NCI-H2029 (cell line): ENCODE measurements around the gene MARK3.
A peak's percentile ranks its signal among the peaks of the same experiment; 100 is the strongest.
"Not testable (repeated sequence)": the region's sequence is repeated elsewhere in the genome, so short reads cannot be mapped to it uniquely, and the experiment has no call there.

Source experiments
- DNase-seq: peaks from one replicate; lab custom pipeline; 2025; lab: John Stamatoyannopoulos, UW

Gene MARK3

DNA sequence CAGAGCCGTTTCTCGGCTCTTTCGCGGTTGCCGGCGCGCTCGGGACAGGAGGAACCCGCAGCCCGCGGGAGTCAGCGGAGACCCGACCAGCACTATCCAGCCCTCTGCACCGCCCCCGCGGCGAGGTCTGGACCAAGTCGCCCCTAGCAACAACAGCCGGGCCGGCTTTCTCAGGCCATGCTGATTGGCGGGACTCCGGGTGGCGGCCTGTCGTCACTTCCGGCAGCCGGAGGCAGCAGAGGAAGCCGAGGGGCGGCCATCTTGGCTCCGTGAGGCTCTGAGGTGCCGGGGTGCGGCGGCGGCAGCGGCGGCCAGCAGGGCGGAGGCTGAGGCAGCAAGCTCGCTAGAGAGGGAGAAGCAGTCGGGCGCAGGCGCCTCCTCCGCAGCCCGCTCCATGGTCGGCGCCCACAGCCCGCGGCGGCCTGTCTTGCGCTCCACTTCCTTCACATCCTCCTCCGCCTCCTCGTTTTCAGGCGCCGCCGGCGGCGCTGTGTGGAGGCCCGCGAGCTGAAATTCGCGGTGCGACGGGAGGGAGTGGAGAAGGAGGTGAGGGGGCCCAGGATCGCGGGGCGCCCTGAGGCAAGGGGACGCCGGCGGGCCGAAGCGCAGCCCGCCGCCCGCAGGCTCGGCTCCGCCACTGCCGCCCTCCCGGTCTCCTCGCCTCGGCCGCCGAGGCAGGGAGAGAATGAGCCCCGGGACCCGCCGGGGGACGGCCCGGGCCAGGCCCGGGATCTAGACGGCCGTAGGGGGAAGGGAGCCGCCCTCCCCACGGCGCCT lies at the start of gene MARK3:
TSS of gene MARK3 (plus strand) at position 264 of the 777 bp plus-strand sequence. CDS start 615 bp downstream, outside the sequence.
- peak; percentile 80 for DNase-seq

DNA sequence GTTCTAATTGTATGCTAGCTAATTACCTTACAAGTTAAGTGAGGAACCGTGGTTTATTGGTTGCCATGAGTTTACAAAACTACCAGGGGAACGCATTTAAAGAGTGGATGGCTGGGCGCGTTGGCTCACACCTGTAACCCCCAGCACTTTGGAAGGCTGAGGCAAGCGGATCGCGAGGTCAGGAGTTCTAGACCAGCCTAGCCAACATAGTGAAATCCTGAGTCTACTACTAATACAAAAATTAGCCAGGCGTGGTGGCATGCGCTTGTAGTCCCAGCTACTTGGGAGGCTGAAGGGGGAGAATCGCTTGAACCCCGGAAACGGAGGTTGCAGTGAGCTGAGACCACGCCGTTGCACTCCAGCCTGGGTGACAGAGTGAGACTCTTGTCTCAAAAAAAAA lies 49.0 kb upstream of the MARK3 start:
- DNase-seq = no peak

DNA sequence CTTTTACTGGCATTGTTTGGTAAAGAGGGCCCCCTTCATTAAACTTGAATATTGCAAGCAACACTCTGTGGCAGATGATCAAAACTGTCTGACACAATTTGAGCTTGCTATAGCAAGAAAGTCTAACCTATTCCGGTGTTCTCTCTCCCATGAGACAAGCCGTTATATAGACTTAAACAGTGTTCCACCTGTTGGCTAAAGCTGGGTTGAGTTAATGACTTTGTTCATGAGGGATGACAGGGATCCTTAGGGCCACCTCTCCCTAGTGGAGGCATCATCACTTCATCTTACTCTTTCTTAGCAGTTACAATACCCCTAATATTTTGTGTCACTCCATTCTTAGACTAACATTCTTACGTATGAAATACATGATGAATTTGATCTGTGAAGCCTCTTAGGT lies 47.4 kb upstream of the MARK3 start:
- no peak for DNase-seq

DNA sequence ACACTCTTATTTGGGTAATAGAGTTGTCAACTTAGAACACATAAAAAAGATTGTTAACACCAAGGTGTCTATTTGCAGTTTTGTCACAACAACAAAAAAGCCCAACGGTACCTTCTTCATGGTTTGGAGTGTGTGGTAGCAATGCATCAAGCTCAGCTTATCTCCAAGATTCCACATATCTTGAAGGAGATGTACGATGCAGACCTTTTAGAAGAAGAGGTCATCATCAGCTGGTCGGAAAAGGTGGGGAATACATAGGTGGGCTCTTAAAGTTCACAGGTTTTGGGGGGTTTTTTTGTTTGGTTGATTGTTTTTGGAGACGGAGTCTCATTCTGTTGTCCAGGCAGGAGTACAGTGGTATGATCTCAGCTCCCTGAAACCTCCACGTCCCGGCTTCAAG lies 45.7 kb upstream of the MARK3 start:
- DNase-seq = no peak

DNA sequence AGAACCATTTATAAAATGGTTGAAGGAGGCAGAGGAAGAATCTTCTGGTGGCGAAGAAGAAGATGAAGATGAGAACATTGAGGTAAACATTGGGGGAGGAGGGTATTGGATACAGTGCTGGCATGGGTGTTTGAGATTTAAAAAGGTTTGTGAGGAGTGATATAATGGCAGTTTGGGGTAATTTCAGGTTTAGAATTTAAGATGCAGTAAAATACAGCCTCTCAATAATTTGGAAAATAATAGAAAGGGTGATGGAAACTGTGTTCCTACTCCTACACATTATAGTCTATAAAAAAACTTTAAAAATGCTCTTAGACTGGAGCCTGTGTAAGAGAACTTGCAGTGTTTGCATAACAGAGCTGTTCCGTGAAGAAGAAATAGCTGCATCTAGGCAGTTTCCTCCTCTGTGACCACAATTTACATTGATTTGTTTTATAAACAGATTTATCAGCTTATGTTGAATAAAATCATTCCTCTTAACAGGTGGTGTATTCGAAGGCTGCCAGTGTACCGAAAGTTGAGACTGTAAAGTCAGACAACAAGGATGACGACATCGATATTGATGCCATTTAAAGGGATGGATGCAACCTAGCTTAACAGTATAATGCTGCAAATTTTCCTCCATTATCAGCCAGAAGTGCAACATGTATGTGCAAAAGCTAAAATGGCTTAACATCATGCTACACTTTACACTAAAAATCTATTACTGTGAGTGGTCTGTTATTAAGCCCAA lies 44.6 kb upstream of the MARK3 start:
- no peak for DNase-seq

DNA sequence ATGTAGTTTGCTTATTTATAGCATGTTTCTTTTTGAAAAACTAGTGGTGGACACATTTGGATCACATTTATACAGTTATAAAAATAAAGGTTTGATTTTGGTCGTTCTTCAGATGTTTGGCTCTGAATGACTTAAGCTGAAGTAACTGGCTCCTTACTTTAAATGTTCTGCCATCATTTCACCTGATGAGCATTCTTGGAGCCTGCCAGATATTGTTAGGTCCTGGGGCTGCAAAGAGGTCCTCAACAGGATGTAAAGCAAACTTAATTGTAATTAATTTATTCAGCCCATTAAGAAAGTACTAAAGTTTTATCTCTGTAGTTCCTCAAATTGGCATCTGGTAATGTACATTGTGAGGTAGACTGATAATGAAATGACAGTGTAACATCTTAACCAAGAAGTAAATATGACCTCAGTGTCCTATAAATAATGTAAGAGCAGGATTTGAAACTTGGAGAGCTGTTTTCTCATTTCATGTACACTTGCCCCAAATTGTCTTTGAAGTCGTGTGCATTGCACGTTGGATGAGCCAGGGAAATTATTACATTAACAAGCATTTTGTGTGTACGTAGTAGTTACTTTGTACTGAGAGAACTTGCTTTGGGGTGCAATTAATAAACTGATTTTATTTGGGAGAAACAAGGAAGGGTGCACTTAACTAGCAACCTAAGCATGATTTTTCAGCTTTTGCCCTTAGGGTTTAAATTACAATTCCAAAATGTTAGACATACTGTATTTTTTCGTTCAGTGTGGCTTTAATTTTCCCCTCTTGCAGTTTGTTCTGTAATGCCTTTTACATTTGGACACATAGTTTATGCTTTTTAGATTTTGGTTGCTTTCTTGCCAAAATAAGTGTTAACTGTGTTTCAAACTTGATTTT lies 43.7 kb upstream of the MARK3 start:
- DNase-seq = no peak

DNA sequence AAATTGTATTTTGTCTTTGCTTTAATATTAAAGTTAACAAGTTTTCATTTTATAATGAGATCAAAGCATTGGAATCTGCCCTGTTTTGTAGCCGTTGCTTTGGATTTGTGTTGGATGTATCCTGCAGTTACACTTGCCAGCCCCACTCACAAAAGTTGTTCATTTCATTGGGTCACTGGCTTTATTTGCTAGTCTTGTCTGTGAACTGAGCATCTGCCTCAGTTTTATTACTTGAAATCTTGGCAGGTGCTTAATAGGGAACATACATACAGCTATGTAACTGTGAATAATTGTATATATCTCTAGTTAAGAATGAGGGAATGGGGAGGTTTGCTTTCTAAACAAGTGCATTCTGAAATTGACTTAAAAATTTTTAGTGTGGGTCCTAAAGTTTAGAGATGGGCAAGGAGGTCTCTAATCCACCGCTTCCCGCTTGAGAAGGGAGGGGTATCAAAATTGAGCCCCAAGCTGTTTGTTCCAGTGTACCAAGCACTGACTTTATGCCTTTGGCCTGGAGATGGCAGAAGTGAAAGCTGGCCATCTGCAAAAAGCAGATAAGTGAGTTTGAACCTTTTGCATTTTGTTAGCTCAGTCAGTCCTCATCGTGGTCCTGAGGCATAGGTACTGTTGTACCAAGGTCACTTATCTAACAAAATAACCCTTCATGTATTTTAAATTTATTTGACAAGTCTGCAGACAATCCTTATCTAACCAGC lies 41.9 kb upstream of the MARK3 start:
- no peak for DNase-seq

DNA sequence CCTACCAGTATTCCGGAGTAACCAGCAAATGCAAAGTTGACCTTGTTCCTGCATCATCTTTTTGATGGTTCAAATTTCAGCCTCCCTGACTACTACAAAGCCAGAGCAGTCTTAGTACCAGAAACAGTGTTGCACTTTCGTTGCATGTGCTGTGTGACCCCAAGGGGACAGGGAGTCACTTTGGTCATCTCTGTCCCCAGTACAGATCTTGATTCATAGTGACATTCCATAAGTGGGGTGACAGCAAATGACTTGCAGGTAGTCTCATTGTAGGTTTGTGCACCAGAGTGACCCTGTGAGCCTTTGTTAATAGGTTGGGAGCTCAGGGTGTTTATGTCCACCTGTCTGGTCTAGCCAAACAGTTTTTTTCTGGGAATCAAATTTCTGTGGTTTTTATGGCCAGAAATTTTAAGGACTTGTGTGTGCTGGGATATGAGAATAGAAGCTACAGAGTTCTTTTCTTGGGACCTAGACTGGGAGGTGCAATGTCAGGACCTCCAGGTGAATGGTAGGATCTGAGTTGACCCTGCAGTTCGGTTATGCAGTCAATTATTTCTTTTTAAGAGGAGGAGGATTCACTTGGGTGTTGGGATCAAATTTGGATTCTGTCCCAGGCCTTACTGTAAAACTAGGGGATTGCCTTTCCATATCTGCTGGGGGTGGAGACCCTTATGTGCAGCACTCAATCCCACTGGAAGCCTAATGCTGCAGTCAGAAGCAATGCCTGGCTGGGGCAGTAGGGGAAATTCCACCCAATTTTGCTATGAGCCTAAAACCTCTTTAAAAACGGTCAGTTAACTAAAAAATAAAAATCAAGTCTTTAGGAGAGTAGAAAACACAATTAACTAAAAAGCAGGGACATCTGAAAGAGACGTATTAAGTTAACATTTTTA lies 41.1 kb upstream of the MARK3 start:
- DNase-seq = no peak

DNA sequence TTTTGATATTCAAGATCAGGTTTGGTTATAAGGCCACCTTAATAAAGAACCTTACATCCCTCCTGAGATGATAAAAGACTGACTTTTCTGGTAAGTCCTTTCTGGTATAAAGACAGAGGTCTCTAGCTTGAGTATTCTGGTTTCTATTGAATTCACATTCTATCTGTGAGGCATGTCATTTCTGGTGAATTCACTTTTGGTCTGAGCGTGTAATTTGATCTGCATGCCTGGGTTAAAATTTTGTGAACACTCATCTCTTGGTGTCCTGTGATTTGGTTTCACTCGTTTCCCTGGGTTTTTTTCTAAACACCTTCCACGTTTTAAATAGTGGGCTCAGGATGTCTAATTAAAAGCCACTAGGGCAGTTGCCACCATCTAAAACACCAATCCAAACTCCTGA lies 38.9 kb upstream of the MARK3 start:
- DNase-seq = no peak

DNA sequence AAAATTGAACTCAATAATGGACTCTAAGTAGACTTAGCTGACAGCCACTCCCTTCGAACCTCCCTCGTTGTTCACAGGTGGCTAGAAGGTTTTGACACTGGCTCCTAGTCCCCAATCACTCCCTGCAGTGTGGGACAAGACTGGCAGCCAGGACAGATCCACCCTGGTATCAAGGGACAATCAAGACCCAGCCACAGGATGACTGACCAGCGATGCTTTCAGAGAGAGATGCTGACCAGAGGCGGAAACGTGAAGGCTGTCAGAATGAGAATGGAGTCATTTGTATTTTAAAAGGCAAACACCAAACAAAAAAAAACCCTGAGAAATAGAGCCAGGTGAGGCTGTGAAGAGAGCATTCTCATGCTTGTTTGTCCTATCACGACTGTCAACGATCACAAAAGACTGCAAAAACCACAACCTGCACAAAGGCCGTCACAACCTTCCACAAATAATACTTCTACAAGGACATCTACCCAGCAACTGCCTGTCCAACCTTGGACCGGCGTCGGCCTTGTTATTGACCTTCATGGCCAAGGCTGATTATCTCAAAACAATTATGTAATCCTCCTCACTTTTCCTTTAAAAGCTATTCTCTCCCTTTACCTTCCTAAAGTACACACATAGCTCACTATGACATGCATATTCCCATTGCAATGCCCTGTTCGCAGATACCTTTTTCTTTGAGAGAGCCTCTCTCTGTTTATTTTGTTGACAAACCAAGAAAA lies 38.0 kb upstream of the MARK3 start:
- no peak for DNase-seq

DNA sequence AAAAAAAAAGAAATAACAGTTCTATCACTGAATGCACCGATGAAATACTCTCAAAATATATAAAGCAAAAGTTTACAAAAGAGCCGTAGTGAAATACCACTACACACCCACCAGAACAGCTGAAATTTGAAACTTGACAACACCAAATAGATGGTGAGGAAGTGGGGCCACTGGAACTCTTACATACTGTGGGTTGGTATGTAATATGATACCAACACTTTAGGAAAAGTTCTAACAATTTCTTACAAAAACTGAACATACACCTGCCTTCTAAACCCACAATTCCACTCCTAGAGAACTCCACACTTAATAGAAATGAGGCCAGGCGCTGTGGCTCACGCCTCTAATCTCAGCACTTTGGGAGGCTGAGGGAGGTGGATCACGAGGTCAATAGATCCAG lies 37.1 kb upstream of the MARK3 start:
- DNase-seq = no peak

DNA sequence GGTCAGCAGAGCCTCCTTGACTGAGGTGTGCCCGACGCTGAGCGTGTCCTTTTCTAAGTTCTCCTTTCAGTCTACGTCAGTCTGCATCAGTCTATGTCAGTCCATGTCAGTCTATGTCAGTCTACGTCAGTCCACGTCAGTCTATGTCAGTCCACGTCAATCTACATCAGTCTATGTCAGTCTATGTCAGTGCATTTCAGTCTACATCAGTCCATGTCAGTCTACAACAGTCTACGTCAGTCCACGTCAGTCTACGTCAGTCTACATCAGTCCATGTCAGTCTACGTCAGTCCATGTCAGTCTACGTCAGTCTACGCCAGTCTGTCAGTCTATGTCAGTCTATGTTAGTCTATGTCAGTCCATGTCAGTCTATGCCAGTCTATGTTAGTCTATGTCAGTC lies 35.2 kb upstream of the MARK3 start:
- no peak for DNase-seq

DNA sequence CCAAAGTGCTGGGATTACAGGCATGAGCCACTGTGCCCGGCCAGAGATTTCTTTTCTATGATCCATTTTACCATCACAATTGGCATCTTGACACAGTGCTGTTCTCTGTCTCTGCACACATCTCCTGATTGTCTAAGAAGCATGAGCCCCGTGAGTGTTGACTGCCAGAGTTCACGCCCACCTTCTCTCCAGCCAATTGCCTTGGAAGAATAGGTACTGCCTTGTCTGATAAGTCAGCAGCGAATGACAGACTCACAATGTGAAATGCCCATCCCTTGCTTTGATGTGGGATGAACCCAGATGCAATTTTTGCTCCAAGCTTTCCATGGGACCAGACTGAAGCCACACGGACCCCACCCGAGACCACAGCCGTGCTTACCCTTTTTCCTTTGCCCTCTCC lies 31.9 kb upstream of the MARK3 start:
- DNase-seq = no peak

DNA sequence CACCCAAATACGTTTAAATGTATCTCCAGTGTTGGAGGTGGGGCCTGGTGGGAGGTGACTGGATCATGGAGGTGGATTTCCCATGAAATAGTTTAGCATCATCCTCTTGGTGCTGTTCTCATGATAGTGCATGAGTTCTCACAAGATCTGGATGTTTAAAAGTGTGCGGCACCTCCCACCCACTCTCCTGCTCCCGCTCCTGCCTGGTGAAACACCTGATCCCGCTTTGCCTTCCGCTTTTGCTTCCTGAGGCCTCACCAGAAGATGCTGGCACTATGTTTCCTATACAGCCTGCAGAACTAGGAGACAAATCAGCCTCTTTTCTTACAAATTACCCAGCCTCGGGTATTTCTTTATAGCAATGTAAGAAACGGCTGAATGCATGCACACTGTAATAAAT lies 31.1 kb upstream of the MARK3 start:
- no peak for DNase-seq

DNA sequence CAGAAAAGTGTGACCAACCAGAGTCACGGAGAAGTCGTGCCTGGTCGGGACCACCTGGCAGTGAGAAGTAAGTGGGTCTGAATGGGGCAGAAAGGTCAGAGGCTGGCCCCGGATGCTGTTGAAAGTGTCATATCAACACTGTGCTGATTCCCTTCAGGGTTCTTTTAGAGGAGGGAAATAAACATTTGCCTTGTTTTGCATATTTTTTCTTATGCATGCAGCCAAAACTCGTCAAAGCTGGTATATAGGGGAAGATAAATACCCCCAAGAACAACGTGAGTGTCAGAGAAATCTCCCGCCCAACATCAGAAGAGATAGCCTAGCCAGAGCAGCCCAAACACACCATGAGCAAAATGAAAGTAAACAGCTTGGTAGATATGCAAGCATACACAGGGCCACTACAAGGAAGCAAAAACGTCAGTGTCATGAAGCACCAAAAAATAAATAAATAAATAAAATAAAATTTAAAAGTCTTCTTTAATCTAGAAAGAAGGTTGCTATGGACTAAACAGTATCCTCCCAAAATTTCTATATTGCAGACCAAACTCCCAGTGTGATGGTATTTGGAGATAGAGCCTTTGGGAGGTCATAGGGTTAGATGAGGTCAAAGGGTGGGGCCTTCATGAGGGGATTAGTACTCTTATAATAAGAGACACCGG lies 29.1 kb upstream of the MARK3 start:
- no peak for DNase-seq

DNA sequence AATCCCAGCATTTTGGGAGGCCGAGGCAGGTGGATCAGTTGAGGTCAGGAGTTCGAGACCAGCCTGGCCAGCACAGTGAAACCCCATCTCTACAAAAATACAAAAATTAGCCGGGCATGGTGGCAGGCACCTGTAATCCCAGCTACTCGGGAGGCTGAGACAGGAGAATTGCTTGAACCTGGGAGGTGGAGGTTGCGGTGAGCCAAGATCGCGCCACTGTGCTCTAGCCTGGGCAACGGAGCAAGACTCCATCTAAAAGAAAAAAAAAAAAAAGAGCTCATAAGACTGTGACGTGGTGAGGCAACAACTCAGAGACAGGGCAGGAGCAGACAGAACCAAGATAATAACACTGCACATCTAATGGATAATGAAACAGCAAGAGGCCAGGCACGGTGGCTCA lies 27.7 kb upstream of the MARK3 start:
- not testable (repeated sequence) for DNase-seq

DNA sequence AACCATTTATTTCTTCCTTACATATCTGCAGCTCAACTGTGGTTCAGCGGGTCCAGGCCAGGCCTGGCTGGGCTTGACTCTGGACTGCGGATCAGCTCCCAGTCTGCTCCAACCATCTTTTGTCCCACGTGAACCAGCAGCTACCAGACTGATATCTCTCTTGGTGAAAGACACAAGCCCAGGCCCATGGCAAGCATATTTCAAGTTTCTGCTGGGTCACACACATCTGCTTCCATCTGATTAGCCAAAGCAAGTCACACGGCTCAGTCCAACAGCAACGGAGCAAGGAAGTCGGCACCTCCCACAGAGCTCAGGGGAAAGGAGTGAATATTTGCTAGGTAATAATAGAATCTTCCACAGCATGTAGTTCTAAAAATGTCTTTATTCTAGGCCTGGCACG lies 24.7 kb upstream of the MARK3 start:
- no peak for DNase-seq

DNA sequence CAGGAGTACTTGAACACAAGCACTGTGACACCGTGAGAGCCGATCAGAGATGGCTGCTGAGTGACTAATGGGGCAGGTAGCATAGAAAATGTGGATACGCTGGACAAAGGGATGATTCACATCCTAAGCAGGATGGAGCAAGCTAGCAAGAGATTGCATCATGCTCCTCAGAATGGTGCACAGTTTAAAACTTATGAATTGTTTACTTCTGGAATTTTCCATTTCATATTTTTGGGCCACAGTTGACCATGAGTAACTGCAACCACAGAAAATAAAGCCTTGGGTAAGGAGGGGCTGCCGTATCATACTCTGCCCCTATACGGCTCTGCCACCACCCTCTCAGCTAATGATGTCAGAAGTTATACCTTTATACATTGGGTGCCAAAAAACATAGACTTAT lies 23.3 kb upstream of the MARK3 start:
- DNase-seq = no peak

DNA sequence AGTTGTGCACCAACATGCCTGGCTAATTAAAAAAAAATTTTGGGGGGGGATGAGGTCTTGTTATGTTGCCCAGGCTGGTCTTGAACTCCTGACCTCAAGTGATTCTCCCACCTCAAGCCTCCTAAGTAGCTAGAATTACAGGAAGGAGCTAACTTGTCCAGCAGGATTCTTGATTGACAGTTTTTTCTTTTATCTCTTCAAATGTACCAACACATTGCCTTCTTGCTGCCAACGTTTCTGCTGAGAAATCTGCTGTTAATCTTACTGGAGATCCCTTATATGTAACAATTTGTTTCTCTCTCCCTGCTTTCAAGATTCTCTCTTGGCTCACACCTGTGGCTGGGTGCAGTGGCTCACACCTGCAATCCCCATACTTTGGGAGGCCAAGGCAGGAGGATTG lies 22.4 kb upstream of the MARK3 start:
- DNase-seq = no peak

DNA sequence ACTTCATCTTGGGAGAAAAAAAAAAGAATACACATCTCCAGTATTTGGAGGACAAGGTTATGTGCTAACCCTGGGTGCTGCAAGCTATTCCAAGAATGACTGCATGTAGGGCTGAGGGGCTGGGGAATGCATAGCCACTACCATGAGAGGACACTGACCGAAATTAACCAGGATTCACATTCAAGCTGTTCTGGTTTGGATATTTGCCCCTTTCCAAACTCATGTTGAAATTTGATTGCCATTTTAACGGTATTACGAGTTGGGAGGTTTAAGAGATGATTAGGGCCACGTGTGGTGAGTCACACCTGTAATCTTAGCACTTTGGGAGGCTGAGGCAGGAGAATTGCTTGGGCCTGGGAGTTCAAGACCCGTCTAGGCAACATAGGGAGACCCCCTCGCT lies 18.5 kb upstream of the MARK3 start:
- DNase-seq = no peak
